Prostate gland (tissue), 2 donors: ENCODE results near the gene GSTK1. TPM values are rescaled to one million over a fixed set of nuclear protein-coding genes. Genes with fewer than 3 reads are reported as not detected.

Experiments used
- DNase-seq: peaks from one replicate; pipeline ENCODE4 v3.0.0-alpha.2; 2019; ENCODE audit warnings: low spot score
- H3K27ac ChIP-seq, 2 donors: fragments of 200-600 bp; sonication (generic); 2 replicates each; pipeline ENCODE4 v1.5.1; 2017 to 2019
- H3K27me3 ChIP-seq: fragments of 200-600 bp; sonication (generic); replicated peaks from 2 replicates; pipeline ENCODE4 v1.5.1; 2019; ENCODE audit not compliant: insufficient read depth
- H3K36me3 ChIP-seq, 2 donors: fragments of 200-600 bp; sonication (generic); 1 replicate in 1 of 2; 2 replicates in 1 of 2; pipeline versions ENCODE4 v1.5.1 to v1.8.1; 2017 to 2019
- H3K4me1 ChIP-seq: fragments of 200-600 bp; sonication (generic); replicated peaks from 2 replicates; pipeline ENCODE4 v1.5.1; 2019
- H3K4me3 ChIP-seq, 2 donors: fragments of 200-600 bp; sonication (generic); 2 replicates each; pipeline ENCODE4 v1.5.1; 2017 to 2019
- H3K9me3 ChIP-seq: fragments of 200-600 bp; sonication (generic); 2 replicates; pipeline ENCODE4 v1.5.1; 2017
- POLR2A ChIP-seq: fragments of 450-650 bp; IDR thresholded peaks from one replicate; pipeline ENCODE4 v1.6.1; 2016; ENCODE audit warnings: antibody characterized with exemption, mild to moderate bottlenecking
- POLR2AphosphoS5 ChIP-seq: sonication (generic); formaldehyde crosslinking; IDR thresholded peaks from one replicate; pipeline ENCODE4 v1.6.1; 2017; ENCODE audit warnings: antibody characterized with exemption
- WGBS: methylation state at CpG from one replicate; pipeline ENCODE4 v1.1.5; 2018; 5-methylcytosine and 5-hydroxymethylcytosine counted together
- intact Hi-C: fragments of 100-400 bp; cut with DNase I; formaldehyde crosslinking; loops from one replicate; pipeline ENCODE4 v1.14.2; 2022
- total RNA-seq, 2 donors: library from RNA; depleted of rRNA; stranded (reverse); fragments of >200 nt; gene quantifications; one replicate each; pipeline ENCODE4 v1.1.0, GENCODE V29; 2016
- TF ChIP-seq, protein P1 (sequence below), 4 experiments: fragments of 200-600 bp in 2 of 4; fragments of 450-650 bp in 2 of 4; sonication (generic) in 2 of 4; IDR thresholded peaks; 1 replicate in 3 of 4; 2 replicates in 1 of 4; pipeline ENCODE4 v1.5.1; 2016 to 2019; ENCODE audit warnings: antibody characterized with exemption in 4 of 4, mild to moderate bottlenecking in 2 of 4, moderate library complexity in 2 of 4

The GSTK1 gene
- total RNA-seq, 2 donors from 2014 or later: 134 to 153 TPM

DNA sequence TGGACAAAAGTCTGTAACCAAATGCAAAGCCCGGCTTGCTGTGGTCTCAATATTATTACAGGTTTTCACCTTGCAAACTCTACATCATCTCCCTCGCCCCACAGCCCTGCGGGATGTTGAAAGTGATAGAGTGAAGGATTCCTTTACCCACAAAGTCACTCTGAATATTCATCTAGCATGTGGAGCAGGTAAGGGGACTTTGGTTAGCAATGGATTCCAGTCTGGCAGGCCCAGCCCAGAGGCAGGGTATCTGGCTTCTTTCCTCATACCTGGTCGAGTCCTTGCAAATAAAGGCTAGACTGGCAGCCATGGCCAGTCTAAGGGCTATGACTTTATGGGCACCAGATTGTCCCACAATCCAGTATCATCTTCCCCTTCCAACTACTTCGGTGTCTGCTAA lies 38.2 kb upstream of the GSTK1 start:
- no peak for TF ChIP-seq POLR2A
- TF ChIP-seq, protein P1, sequence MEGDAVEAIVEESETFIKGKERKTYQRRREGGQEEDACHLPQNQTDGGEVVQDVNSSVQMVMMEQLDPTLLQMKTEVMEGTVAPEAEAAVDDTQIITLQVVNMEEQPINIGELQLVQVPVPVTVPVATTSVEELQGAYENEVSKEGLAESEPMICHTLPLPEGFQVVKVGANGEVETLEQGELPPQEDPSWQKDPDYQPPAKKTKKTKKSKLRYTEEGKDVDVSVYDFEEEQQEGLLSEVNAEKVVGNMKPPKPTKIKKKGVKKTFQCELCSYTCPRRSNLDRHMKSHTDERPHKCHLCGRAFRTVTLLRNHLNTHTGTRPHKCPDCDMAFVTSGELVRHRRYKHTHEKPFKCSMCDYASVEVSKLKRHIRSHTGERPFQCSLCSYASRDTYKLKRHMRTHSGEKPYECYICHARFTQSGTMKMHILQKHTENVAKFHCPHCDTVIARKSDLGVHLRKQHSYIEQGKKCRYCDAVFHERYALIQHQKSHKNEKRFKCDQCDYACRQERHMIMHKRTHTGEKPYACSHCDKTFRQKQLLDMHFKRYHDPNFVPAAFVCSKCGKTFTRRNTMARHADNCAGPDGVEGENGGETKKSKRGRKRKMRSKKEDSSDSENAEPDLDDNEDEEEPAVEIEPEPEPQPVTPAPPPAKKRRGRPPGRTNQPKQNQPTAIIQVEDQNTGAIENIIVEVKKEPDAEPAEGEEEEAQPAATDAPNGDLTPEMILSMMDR (IDR thresholded peaks at IDR 0.05): no peak
- Histone ChIP-seq H3K9me3 (no peaks in the 10 kb centered on the region), H3K4me1 (no peaks in the 10 kb centered on the region), H3K27me3 (no peaks in the 10 kb centered on the region), H3K36me3 (no peaks in the 10 kb centered on the region), H3K4me3 (no peak overlapping the region), H3K27ac (no peak overlapping the region)
- WGBS: 83% methylated on average over 5 of the region's 5 CpGs
- intact Hi-C loops: no loop called here
- no peak for DNase-seq

DNA sequence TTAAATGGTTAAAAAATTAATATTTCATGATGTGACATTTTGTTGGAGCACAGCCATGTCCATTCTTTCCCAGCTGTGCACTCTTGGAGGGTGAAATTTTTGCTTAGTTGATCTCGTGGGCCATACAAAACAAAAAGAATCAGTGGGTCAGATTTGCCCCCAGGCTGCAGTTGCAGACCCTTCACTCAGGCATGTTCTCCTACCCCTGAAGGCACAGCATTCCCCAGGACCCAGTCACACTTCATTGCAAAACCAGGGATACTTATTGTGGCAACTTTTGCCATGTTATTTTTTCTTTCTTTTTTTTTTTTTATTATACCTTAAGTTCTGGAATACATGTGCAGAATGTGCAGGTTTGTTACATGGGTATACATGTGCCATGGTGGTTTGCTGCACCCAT lies 35.4 kb upstream of the GSTK1 start:
- TF ChIP-seq POLR2A (no peak), POLR2AphosphoS5 (no peak)
- TF ChIP-seq, protein P1 (IDR thresholded peaks at IDR 0.05): no peak
- intact Hi-C loops: no loop called here
- no peak for DNase-seq
- H3K4me1 ChIP-seq: no peaks in the 10 kb centered on the region
- WGBS: 25% methylated on average over 1 of the region's 1 CpG
- no peaks in the 10 kb centered on the region for H3K27me3 ChIP-seq
- no peak overlapping the region for H3K27ac ChIP-seq
- H3K4me3 ChIP-seq: no peak overlapping the region
- no peaks in the 10 kb centered on the region for H3K9me3 ChIP-seq
- H3K36me3 ChIP-seq: no peaks in the 10 kb centered on the region

DNA sequence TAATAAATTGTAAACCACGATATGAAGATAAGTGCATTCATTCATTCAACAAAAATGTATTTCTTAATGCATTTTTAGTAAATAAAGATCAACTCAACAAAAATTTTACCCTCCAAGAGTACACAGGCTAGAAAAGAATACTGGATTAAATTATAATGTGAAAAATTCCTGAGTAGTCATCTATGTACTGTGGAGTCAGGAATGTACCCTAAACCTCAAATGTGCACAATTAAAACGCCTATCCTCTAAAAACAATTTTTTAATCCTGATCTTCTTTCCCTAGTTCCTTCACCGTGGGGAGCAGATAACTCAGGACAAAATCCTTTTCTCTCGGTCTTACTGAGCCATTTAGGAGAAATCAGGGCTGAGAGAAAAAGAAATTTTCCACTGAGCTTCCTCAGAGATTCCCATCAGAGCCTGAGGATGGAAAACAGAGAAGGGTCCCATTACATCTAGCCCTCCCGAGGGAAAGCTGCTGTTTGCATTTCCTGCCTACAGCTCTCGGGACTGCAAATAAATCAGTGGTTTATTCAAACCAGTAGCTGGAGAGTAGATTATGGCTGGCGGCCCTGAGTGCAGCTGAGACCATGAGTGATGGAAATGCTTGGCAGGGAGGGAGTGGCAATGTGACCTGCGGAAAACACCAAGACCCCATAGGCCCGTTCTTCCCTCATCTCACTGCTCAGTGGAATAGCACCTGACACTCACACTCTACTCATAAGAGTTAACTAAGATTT lies 34.0 kb upstream of the GSTK1 start:
- Histone ChIP-seq H3K27ac (no peak overlapping the region), H3K4me1 (no peaks in the 10 kb centered on the region), H3K4me3 (no peak overlapping the region), H3K9me3 (no peaks in the 10 kb centered on the region), H3K27me3 (no peaks in the 10 kb centered on the region), H3K36me3 (no peaks in the 10 kb centered on the region)
- DNase-seq: no peak
- TF ChIP-seq POLR2AphosphoS5: no peak
- TF ChIP-seq, protein P1 (IDR thresholded peaks at IDR 0.05): no peak
- no peak for TF ChIP-seq POLR2A
- intact Hi-C loops: no loop called here
- WGBS: 46% methylated on average over 9 of the region's 9 CpGs

DNA sequence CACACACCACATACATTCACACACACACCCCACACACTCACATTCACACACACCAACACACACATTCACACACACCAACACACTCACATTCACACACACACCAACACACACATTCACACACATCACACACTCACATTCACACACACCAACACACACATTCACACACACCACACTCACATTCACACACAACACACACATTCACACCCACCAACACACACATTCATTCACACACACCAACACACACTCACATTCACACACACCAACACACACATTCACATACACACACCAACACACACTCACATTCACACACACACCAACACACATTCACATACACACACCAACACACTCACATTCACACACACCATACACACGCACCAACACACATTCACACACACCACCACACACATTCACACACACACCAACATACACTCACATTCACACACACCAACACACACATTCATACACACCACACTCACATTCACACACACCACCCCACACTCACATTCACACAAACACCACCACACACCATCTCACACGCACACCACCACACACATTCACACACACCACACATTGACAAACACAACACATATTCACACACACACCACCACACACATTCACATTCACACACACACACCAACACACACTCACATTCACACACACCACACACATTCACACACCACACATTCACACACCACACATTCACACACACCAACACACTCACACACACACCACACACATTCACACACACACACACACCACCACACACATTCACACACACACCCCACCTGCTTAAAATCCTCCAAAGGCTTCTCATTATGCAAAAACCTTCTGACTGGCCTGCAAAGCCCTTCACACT lies 32.4 kb upstream of the GSTK1 start:
- H3K27ac ChIP-seq: no peak overlapping the region
- no peak overlapping the region for H3K4me3 ChIP-seq

More for the DNA sequence above, 32.4 kb upstream of the GSTK1 start:
- DNase-seq: no peak
- Histone ChIP-seq H3K4me1 (no peaks in the 10 kb centered on the region), H3K36me3 (no peaks in the 10 kb centered on the region), H3K9me3 (no peaks in the 10 kb centered on the region), H3K27me3 (no peaks in the 10 kb centered on the region)
- intact Hi-C loops: no loop called here
- WGBS: 96% methylated on average over 2 of the region's 2 CpGs
- TF ChIP-seq, protein P1 (IDR thresholded peaks at IDR 0.05): no peak
- TF ChIP-seq POLR2AphosphoS5 (no peak), POLR2A (no peak)
